Hepatocyte (in vitro differentiated cells): ENCODE results near the gene UHRF1. TPM values are rescaled to one million over a fixed set of nuclear protein-coding genes. Genes with fewer than 3 reads are reported as not detected.
"Not testable (repeated sequence)": the region's sequence is repeated elsewhere in the genome, so short reads cannot be mapped to it uniquely, and the experiment has no call there.

ENCODE experiments used
- DNase-seq: peaks from one replicate; pipeline ENCODE4 v3.0.0-alpha.2; 2016; ENCODE audit warnings: low spot score
- H2AFZ ChIP-seq: fragments of 200-600 bp; sonication (generic); 2 replicates; pipeline ENCODE4 v1.6.0; 2016; ENCODE audit warnings: antibody characterized with exemption, mild to moderate bottlenecking
- H3K27ac ChIP-seq: fragments of 200-600 bp; sonication (generic); 2 replicates; pipeline ENCODE4 v1.5.1; 2016; ENCODE audit warnings: mild to moderate bottlenecking
- H3K27me3 ChIP-seq: fragments of 200-600 bp; sonication (generic); 2 replicates; pipeline ENCODE4 v1.6.1; 2016
- H3K36me3 ChIP-seq: fragments of 200-600 bp; sonication (generic); replicated peaks from 2 replicates; pipeline ENCODE4 v1.5.1; 2016; ENCODE audit warnings: low read depth; ENCODE audit not compliant: insufficient read depth
- H3K4me1 ChIP-seq: fragments of 200-600 bp; sonication (generic); 2 replicates; pipeline ENCODE4 v1.5.1; 2016; ENCODE audit warnings: mild to moderate bottlenecking, moderate library complexity; ENCODE audit not compliant: insufficient read depth
- H3K4me2 ChIP-seq: fragments of 200-600 bp; sonication (generic); 2 replicates; pipeline ENCODE4 v1.6.0; 2016
- H3K4me3 ChIP-seq: fragments of 200-600 bp; sonication (generic); 2 replicates; pipeline ENCODE4 v1.5.1; 2016; ENCODE audit warnings: mild to moderate bottlenecking
- H3K79me2 ChIP-seq: fragments of 200-600 bp; sonication (generic); 2 replicates; pipeline ENCODE4 v1.6.0; 2017; ENCODE audit warnings: mild to moderate bottlenecking
- H3K9me2 ChIP-seq: fragments of 200-600 bp; sonication (generic); replicated peaks from 2 replicates; pipeline ENCODE4 v1.6.0; 2017; ENCODE audit warnings: mild to moderate bottlenecking; ENCODE audit not compliant: insufficient read depth
- H3K9me3 ChIP-seq: fragments of 200-600 bp; sonication (generic); 2 replicates; pipeline ENCODE4 v1.5.1; 2016; ENCODE audit warnings: low read depth, mild to moderate bottlenecking
- H4K20me1 ChIP-seq: fragments of 200-600 bp; sonication (generic); 2 replicates; pipeline ENCODE4 v1.6.0; 2016; ENCODE audit warnings: mild to moderate bottlenecking; ENCODE audit not compliant: insufficient read depth, poor library complexity, severe bottlenecking
- EZH2 ChIP-seq: fragments of 200-600 bp; sonication (generic); IDR thresholded peaks from 2 replicates; pipeline ENCODE4 v1.6.1; 2016; ENCODE audit warnings: antibody characterized with exemption, mild to moderate bottlenecking, borderline replicate concordance
- EZH2phosphoT487 ChIP-seq: fragments of 200-600 bp; sonication (generic); IDR thresholded peaks from one replicate; pipeline ENCODE4 v1.6.1; 2018; ENCODE audit warnings: antibody characterized with exemption, mild to moderate bottlenecking, low read depth, moderate library complexity; ENCODE audit not compliant: unreplicated experiment, severe bottlenecking
- WGBS: methylation state at CpG from one replicate; pipeline ENCODE4 v1.1.6; 2016; ENCODE audit warnings: low lambda C conversion rate; ENCODE audit errors: missing lambda C conversion rate; 5-methylcytosine and 5-hydroxymethylcytosine counted together
- polyA plus RNA-seq: library from polyadenylated mRNA; unstranded; fragments of >200 nt; fragmentation: Nextera tagmentation; extraction: Ambion mirVana; gene quantifications from 2 replicates; pipeline ENCODE4 v1.2.1, GENCODE V29; 2016
- total RNA-seq: library from RNA; depleted of rRNA; stranded (reverse); fragments of >200 nt; gene quantifications from 2 replicates; pipeline ENCODE4 v1.2.3, GENCODE V29; 2014
- TF ChIP-seq, protein P1 (sequence below): fragments of 200-600 bp; sonication (generic); IDR thresholded peaks from 2 replicates; pipeline ENCODE4 v1.5.1; 2016; ENCODE audit warnings: antibody characterized with exemption, mild to moderate bottlenecking; ENCODE audit not compliant: poor library complexity

The UHRF1 gene
- total and polyA plus RNA-seq, 2 experiments from 2014 or later: 9.9 to 11.5 TPM

DNA sequence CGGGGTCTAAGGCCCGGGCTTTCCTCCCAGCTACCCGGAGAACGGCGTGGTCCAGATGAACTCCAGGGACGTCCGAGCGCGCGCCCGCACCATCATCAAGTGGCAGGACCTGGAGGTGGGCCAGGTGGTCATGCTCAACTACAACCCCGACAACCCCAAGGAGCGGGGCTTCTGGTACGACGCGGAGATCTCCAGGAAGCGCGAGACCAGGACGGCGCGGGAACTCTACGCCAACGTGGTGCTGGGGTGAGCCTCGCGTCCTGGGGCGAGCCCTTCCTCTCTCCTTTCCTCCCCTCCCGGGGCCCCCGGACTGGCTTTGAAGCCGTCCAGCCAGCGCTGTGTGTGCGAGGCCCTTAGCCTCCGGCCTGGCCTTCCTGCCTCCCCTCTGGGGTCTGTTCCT lies 23.4 kb downstream of the UHRF1 start:
- Histone ChIP-seq H3K27me3 (no peaks in the 10 kb centered on the region), H3K4me2 (no peak overlapping the region), H3K4me1 (no peaks in the 10 kb centered on the region), H2AFZ (no peak overlapping the region), H3K79me2 (peaks cover 1% of the 10 kb centered on the region), H3K36me3 (no peaks in the 10 kb centered on the region), H3K4me3 (no peak overlapping the region), H3K9me3 (no peaks in the 10 kb centered on the region), H3K9me2 (no peaks in the 10 kb centered on the region), H3K27ac (no peak overlapping the region), H4K20me1 (no peaks in the 10 kb centered on the region)
- 97% methylated on average over 32 of the region's 32 CpGs for WGBS
- no peak for DNase-seq
- TF ChIP-seq EZH2 (no peak), EZH2phosphoT487 (no peak)
- TF ChIP-seq, protein P1, sequence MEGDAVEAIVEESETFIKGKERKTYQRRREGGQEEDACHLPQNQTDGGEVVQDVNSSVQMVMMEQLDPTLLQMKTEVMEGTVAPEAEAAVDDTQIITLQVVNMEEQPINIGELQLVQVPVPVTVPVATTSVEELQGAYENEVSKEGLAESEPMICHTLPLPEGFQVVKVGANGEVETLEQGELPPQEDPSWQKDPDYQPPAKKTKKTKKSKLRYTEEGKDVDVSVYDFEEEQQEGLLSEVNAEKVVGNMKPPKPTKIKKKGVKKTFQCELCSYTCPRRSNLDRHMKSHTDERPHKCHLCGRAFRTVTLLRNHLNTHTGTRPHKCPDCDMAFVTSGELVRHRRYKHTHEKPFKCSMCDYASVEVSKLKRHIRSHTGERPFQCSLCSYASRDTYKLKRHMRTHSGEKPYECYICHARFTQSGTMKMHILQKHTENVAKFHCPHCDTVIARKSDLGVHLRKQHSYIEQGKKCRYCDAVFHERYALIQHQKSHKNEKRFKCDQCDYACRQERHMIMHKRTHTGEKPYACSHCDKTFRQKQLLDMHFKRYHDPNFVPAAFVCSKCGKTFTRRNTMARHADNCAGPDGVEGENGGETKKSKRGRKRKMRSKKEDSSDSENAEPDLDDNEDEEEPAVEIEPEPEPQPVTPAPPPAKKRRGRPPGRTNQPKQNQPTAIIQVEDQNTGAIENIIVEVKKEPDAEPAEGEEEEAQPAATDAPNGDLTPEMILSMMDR: no peak

- WGBS: 83% methylated on average over 7 of the region's 7 CpGs
- no peaks in the 10 kb centered on the region for H3K4me1 ChIP-seq
- no peaks in the 10 kb centered on the region for H4K20me1 ChIP-seq
- no peaks in the 10 kb centered on the region for H3K9me2 ChIP-seq
- H3K4me3 ChIP-seq: no peak overlapping the region
- no peak overlapping the region for H3K27ac ChIP-seq
- H3K9me3 ChIP-seq: no peaks in the 10 kb centered on the region
- no peaks in the 10 kb centered on the region for H3K36me3 ChIP-seq
- no peaks in the 10 kb centered on the region for H3K27me3 ChIP-seq
- DNase-seq: no peak
- H3K4me2 ChIP-seq: no peak overlapping the region
- no peaks in the 10 kb centered on the region for H3K79me2 ChIP-seq
- TF ChIP-seq EZH2: no peak
- TF ChIP-seq, protein P1: no peak
- TF ChIP-seq EZH2phosphoT487: no peak
- no peak overlapping the region for H2AFZ ChIP-seq
These were observed 24.2 kb downstream of the UHRF1 start for GRCh38 chr19:4933528-4933927.

DNA sequence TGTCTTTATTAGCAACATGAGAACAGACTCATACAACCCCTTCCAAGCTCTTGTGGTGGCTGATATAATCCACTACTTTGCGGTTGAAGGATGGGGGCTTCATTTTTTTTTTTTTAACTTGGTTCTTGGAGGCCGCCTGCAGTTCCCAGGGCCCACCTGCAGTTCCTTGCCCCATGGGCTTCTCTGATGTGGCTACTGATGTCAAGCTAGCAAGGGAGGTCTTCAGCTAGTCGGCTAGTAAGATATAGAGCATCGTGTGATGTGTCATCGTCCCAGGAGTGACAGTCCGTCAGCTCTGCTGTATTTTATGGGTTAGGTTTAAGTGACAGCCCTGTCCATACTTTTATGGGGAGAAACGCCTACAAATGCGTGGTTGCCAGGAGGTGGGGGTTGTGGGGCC lies 26.1 kb downstream of the UHRF1 start:
- Histone ChIP-seq H3K9me3 (no peaks in the 10 kb centered on the region), H3K9me2 (no peaks in the 10 kb centered on the region), H3K4me3 (no peak overlapping the region), H3K4me1 (no peaks in the 10 kb centered on the region), H3K36me3 (no peaks in the 10 kb centered on the region), H2AFZ (no peak overlapping the region), H3K79me2 (no peaks in the 10 kb centered on the region), H3K27me3 (no peaks in the 10 kb centered on the region), H4K20me1 (no peaks in the 10 kb centered on the region), H3K27ac (no peak overlapping the region), H3K4me2 (no peak overlapping the region)
- TF ChIP-seq, protein P1: no peak
- no peak for TF ChIP-seq EZH2
- 91% methylated on average over 8 of the region's 8 CpGs for WGBS
- DNase-seq: no peak

- Histone ChIP-seq H3K27me3 (no peaks in the 10 kb centered on the region), H4K20me1 (no peaks in the 10 kb centered on the region), H3K4me1 (no peaks in the 10 kb centered on the region), H3K79me2 (no peaks in the 10 kb centered on the region), H3K4me2 (no peak overlapping the region), H3K27ac (no peak overlapping the region), H3K4me3 (no peak overlapping the region), H3K36me3 (no peaks in the 10 kb centered on the region), H3K9me2 (no peaks in the 10 kb centered on the region), H2AFZ (no peak overlapping the region), H3K9me3 (no peaks in the 10 kb centered on the region)
- no peak for DNase-seq
- 95% methylated on average over 7 of the region's 7 CpGs for WGBS
- TF ChIP-seq, protein P1: no peak
- TF ChIP-seq EZH2 (no peak), EZH2phosphoT487 (no peak)
These were observed 27.8 kb downstream of the UHRF1 start for GRCh38 chr19:4937060-4937459.

- not testable (repeated sequence) for H3K4me3 ChIP-seq, H2AFZ ChIP-seq, DNase-seq, H3K4me2 ChIP-seq, H3K9me2 ChIP-seq, H3K27me3 ChIP-seq, H3K27ac ChIP-seq, H3K79me2 ChIP-seq, H3K36me3 ChIP-seq, H3K4me1 ChIP-seq, H4K20me1 ChIP-seq, H3K9me3 ChIP-seq
- WGBS: 94% methylated on average over 4 of the region's 4 CpGs
These were observed 29.2 kb downstream of the UHRF1 start for GRCh38 chr19:4938461-4938860.
